Endothelial cell of umbilical vein (primary cell): ENCODE results near the gene TRPM7. TPM values are rescaled to one million over a fixed set of nuclear protein-coding genes. Genes with fewer than 3 reads are reported as not detected.
"Not testable (repeated sequence)": the region's sequence is repeated elsewhere in the genome, so short reads cannot be mapped to it uniquely, and the experiment has no call there.

Experiments
- BruUV-seq: library from RNA; stranded (reverse); fragments of 400-500 nt; replicated peaks from 2 replicates; lab custom pipeline; 2021; lab: Mats Ljungman, UMichigan
- CTCF ChIA-PET: fragments of 300-600, 350-600 bp; sonication (Branson Sonifier 250); formaldehyde crosslinking; loops from one replicate; lab custom pipeline; 2021; ENCODE audit warnings: antibody characterized with exemption, inconsistent platforms; lab: Charles Lee
- POLR2A ChIA-PET: fragments of 300-600, 350-600 bp; sonication (Branson Sonifier 250); formaldehyde crosslinking; loops from one replicate; lab custom pipeline; 2021; ENCODE audit warnings: antibody characterized with exemption, inconsistent platforms; lab: Charles Lee
- DNase-seq: peaks from one replicate; pipeline ENCODE4 v3.0.0-alpha.2; 2011; ENCODE audit warnings: low read depth, low spot score
- FAIRE-seq: peaks from 2 replicates; lab custom pipeline; 2011; peaks lifted over from hg19 to GRCh38; lab: Jason Lieb, UNC
- H2AFZ ChIP-seq: 2 replicates; pipeline ENCODE4 v1.6.0; 2012; ENCODE audit warnings: low read depth, low read length, control low read depth, inconsistent platforms
- H3K27ac ChIP-seq: 2 replicates; pipeline ENCODE4 v1.5.1; 2011; ENCODE audit warnings: low read depth, mild to moderate bottlenecking, control low read depth, low read length, moderate library complexity; ENCODE audit not compliant: insufficient read depth
- H3K27me3 ChIP-seq, 2 experiments: 2 replicates each; pipeline versions ENCODE4 v1.6.0 to v1.6.1; 2011; ENCODE audit warnings: low read length in 2 of 2, mixed read lengths in 1 of 2; ENCODE audit not compliant: control insufficient read depth in 2 of 2, insufficient read depth in 2 of 2
- H3K36me3 ChIP-seq, 2 experiments: 2 replicates in 1 of 2; 3 replicates in 1 of 2; pipeline ENCODE4 v1.5.1; 2011; ENCODE audit warnings: low read length in 2 of 2, mild to moderate bottlenecking in 1 of 2, moderate library complexity in 1 of 2; ENCODE audit not compliant: control insufficient read depth in 2 of 2, insufficient read depth in 2 of 2; ENCODE audit errors: extremely low read depth in 1 of 2
- H3K4me1 ChIP-seq: 3 replicates; pipeline ENCODE4 v1.5.1; 2011; ENCODE audit warnings: mild to moderate bottlenecking, low read length; ENCODE audit not compliant: control insufficient read depth, insufficient read depth; ENCODE audit errors: extremely low read depth
- H3K4me2 ChIP-seq: 2 replicates; pipeline ENCODE4 v1.6.1; 2011; ENCODE audit warnings: low read length, control low read depth, mixed read lengths; ENCODE audit not compliant: insufficient read depth
- H3K4me3 ChIP-seq, 3 experiments: fragments of 200-600 bp in 1 of 3; sonication (generic), shearing (Covaris generic) in 1 of 3; replicated peaks in 1 of 3; 2 replicates each; pipeline ENCODE4 v1.5.1; 2011 to 2016; ENCODE audit warnings: control low read depth in 3 of 3, low read length in 3 of 3, mild to moderate bottlenecking in 2 of 3, inconsistent platforms in 1 of 3, low read depth in 1 of 3, moderate library complexity in 1 of 3; ENCODE audit not compliant: insufficient read depth in 1 of 3
- H3K79me2 ChIP-seq: 2 replicates; pipeline ENCODE4 v1.6.0; 2012; ENCODE audit warnings: low read length, inconsistent platforms; ENCODE audit not compliant: control insufficient read depth, insufficient read depth
- H3K9ac ChIP-seq: replicated peaks from 2 replicates; pipeline ENCODE3; 2011; ENCODE audit warnings: low read length, control low read depth; ENCODE audit not compliant: insufficient read depth; ENCODE audit errors: extremely low read depth
- H3K9me1 ChIP-seq: replicated peaks from 3 replicates; pipeline ENCODE4 v1.6.0; 2011; ENCODE audit warnings: mild to moderate bottlenecking, low read length; ENCODE audit not compliant: control insufficient read depth, insufficient read depth; ENCODE audit errors: extremely low read depth
- H3K9me3 ChIP-seq: replicated peaks from 2 replicates; pipeline ENCODE4 v1.5.1; 2012; ENCODE audit warnings: low read length, inconsistent platforms; ENCODE audit not compliant: control insufficient read depth, insufficient read depth
- H4K20me1 ChIP-seq: replicated peaks from 2 replicates; pipeline ENCODE3; 2011; ENCODE audit warnings: mild to moderate bottlenecking, low read length; ENCODE audit not compliant: control insufficient read depth, insufficient read depth; ENCODE audit errors: extremely low read depth
- GATA2 ChIP-seq: IDR thresholded peaks from 2 replicates; pipeline ENCODE4 v1.7.0; 2011; ENCODE audit warnings: low read depth, mild to moderate bottlenecking, moderate library complexity, mixed read lengths, low read length; ENCODE audit not compliant: insufficient read length, insufficient read depth
- POLR2A ChIP-seq: IDR thresholded peaks from 2 replicates; pipeline ENCODE4 v1.6.1; 2012; ENCODE audit warnings: low read depth, mild to moderate bottlenecking, control low read depth, low read length
- dilution Hi-C: fragments of 300-500 bp; cut with MboI; formaldehyde crosslinking; loops from one replicate; pipeline ENCODE4 v1.15.0; 2019; ENCODE audit warnings: low sequenced_read_pairs; ENCODE audit not compliant: extremely low pct_ligation_motif_present
- intact Hi-C: fragments of 100-400 bp; cut with micrococcal nuclease; formaldehyde crosslinking; loops from one replicate; pipeline ENCODE4 v1.10.0; 2022
- polyA plus RNA-seq, 4 experiments: library from polyadenylated mRNA; depleted of rRNA in 3 of 4; stranded (reverse) in 3 of 4; unstranded in 1 of 4; fragments of >200 nt; gene quantifications; 2 replicates each; pipeline versions ENCODE4 v1.2.1 to v1.2.3, GENCODE V29; 2011 to 2012; ENCODE audit warnings: missing spikeins in 1 of 4
- total RNA-seq: library from RNA; stranded (reverse); gene quantifications from 2 replicates; pipeline ENCODE4 v1.2.3, GENCODE V29; 2021

Gene TRPM7
- total and polyA plus RNA-seq, 2 donors (not counting 3 experiments of a cell fraction or from before 2014, with no cell fraction given) = 6.4 to 34.8 TPM

GRCh38 chr15:50624616-50625168, 61.9 kb downstream of the TRPM7 start:
- dilution Hi-C loops (no loop called here), intact Hi-C loops (no loop called here)
- no peak for FAIRE-seq
- Histone ChIP-seq H2AFZ (no peak overlapping the region), H3K9me3 (no peaks in the 10 kb centered on the region), H3K36me3 (peaks cover 2 to 7% of the 10 kb centered on the region in 2 experiments), H3K27me3 (no peaks in the 10 kb centered on the region), H3K9me1 (no peaks in the 10 kb centered on the region), H3K4me2 (no peak overlapping the region), H3K27ac (no peak overlapping the region), H4K20me1 (no peaks in the 10 kb centered on the region), H3K4me3 (no peak overlapping the region), H3K4me1 (no peaks in the 10 kb centered on the region), H3K9ac (no peak overlapping the region), H3K79me2 (no peaks in the 10 kb centered on the region)
- TF ChIP-seq POLR2A = no peak
- no peak for TF ChIP-seq GATA2
- CTCF ChIA-PET = no interaction called here
- no TSS peak for BruUV-seq
- no peak for DNase-seq
- POLR2A ChIA-PET = no interaction called here

DNA sequence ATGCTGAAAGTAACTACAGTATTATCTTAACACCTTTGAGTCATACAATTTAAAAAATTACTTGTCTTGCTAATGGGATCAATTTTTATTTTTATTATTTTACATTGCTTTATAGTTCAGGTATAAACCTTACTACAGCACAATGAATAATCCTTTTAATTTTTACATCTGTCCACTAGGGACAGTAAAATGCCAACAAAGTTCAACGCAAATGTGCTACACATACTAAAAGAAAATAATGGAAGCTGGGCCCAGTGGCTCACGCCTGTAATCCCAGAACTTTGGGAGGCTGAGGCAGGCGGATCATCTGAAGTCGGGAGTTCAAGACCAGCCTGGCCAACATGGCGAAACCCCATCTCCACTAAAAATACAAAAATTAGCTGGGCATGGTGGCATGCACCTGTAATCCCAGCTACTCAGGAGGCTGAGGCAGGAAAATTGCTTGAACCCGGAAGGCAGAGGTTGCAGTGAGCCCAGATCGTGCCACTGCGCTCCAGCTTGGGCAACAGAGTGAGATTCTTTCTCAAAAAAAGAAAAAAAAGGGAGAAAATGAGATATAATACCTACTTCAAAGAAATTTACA, 64.1 kb downstream of the TRPM7 start:
- dilution Hi-C loops, BruUV-seq, H2AFZ ChIP-seq, POLR2A ChIA-PET, FAIRE-seq, H4K20me1 ChIP-seq, H3K9me3 ChIP-seq, H3K9me1 ChIP-seq, intact Hi-C loops, H3K4me1 ChIP-seq, H3K36me3 ChIP-seq, H3K4me3 ChIP-seq, H3K4me2 ChIP-seq, H3K79me2 ChIP-seq, H3K27ac ChIP-seq, H3K9ac ChIP-seq, H3K27me3 ChIP-seq: not testable (repeated sequence)
- CTCF ChIA-PET = interaction anchor here (0.5 to 1.7 kb wide), 15 partner anchors 10 to 268 kb away, joined by 3 to 8 read pairs (median 4); no protein-coding TSS in a partner anchor
- DNase-seq = peak; percentile 21

DNA sequence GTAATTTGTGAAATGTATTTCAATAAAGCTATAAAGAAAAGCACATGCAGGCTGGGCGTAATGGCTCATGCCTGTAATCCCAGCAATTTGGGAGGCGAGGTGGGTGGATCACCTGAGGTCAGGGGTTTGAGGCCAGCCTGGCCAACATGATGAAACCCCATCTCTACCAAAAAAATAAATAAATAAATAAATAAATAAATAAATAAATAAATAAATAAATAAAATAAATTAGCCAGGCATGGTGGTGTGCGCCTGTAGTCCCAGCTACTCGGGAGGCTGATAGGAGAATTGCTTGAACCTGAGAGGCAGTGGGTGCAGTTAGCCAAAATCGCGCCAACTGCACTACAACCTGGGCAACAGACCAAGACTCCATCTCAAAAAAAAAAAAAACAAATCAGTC, 69.6 kb downstream of the TRPM7 start:
- H3K4me3 ChIP-seq, H3K36me3 ChIP-seq, intact Hi-C loops, H3K9me3 ChIP-seq, H2AFZ ChIP-seq, DNase-seq, H3K9ac ChIP-seq, H3K4me2 ChIP-seq, H3K9me1 ChIP-seq, H3K79me2 ChIP-seq, H3K27ac ChIP-seq, FAIRE-seq, H4K20me1 ChIP-seq, BruUV-seq, dilution Hi-C loops, POLR2A ChIA-PET, H3K27me3 ChIP-seq, H3K4me1 ChIP-seq, CTCF ChIA-PET: not testable (repeated sequence)

GRCh38 chr15:50616554-50616953, 70.0 kb downstream of the TRPM7 start:
- H3K36me3 ChIP-seq = not testable (repeated sequence)

More at GRCh38 chr15:50616554-50616953, 70.0 kb downstream of the TRPM7 start:
- CTCF ChIA-PET, intact Hi-C loops, H3K4me1 ChIP-seq, H3K9me3 ChIP-seq, BruUV-seq, dilution Hi-C loops, H3K79me2 ChIP-seq, H3K27me3 ChIP-seq, H3K9ac ChIP-seq, FAIRE-seq, H4K20me1 ChIP-seq, POLR2A ChIA-PET, DNase-seq, H3K9me1 ChIP-seq, H3K27ac ChIP-seq, H3K4me3 ChIP-seq, H2AFZ ChIP-seq, H3K4me2 ChIP-seq: not testable (repeated sequence)
